Endothelial cell (in vitro differentiated cells): Measurements from ENCODE around the gene GALM. TPM values are rescaled to one million over a fixed set of nuclear protein-coding genes. Genes with fewer than 3 reads are reported as not detected.

Experiments
- DNase-seq: peaks from one replicate; pipeline ENCODE4 v3.0.0; 2021; ENCODE audit warnings: low spot score
- H3K27ac Mint-ChIP-seq: one replicate; pipeline ENCODE4 v1.8.0; 2021; ENCODE audit warnings: mixed read lengths, inconsistent platforms; ENCODE audit not compliant: unreplicated experiment
- H3K27me3 Mint-ChIP-seq: one replicate; pipeline ENCODE4 v1.8.0; 2021; ENCODE audit warnings: mild to moderate bottlenecking, moderate library complexity, mixed read lengths, inconsistent platforms; ENCODE audit not compliant: unreplicated experiment
- H3K36me3 Mint-ChIP-seq: one replicate; pipeline ENCODE4 v1.8.0; 2021; ENCODE audit warnings: mild to moderate bottlenecking, low read depth, mixed read lengths, inconsistent platforms; ENCODE audit not compliant: unreplicated experiment
- H3K4me1 Mint-ChIP-seq: one replicate; pipeline ENCODE4 v1.8.0; 2021; ENCODE audit warnings: mild to moderate bottlenecking, mixed read lengths, inconsistent platforms; ENCODE audit not compliant: unreplicated experiment
- H3K4me3 Mint-ChIP-seq: one replicate; pipeline ENCODE4 v1.8.0; 2021; ENCODE audit warnings: mild to moderate bottlenecking, mixed read lengths, inconsistent platforms; ENCODE audit not compliant: unreplicated experiment
- H3K9me3 Mint-ChIP-seq: one replicate; pipeline ENCODE4 v1.8.0; 2021; ENCODE audit warnings: mixed read lengths, inconsistent platforms; ENCODE audit not compliant: unreplicated experiment
- total RNA-seq: library from RNA; stranded (reverse); fragmentation: NEBNext Ultra II Directional; extraction: Animal tissue kit (Norgen Biotek cat#: 25700); gene quantifications from one replicate; pipeline ENCODE4 v1.2.1, GENCODE V29; 2021; ENCODE audit not compliant: unreplicated experiment
- TF ChIP-seq, protein P1 (sequence below): fragments of 200-600 bp; sonication (generic); IDR thresholded peaks from one replicate; pipeline ENCODE4 v1.5.0; 2021; ENCODE audit warnings: antibody characterized with exemption; ENCODE audit not compliant: unreplicated experiment

Gene GALM
- total RNA-seq, 1 donor from 2014 or later, result 13.0 TPM

DNA sequence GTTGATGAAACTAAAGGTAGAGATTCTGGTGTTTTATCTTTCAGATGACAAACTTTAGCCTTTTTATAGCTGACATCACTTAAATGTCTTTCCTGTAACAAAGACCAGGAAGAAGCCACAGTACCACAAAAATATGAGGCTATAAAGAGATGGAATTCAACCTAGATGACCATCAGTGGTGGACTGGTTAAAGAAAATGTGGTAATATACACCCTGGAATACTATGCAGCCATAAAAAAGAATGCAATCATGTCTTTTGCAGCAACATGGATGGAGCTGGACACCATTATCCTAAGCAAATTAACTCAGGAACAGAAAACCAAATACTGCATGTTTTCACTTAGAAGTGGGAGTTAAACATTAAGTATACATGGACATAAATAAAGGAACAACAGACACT lies 44.9 kb upstream of the GALM start:
- Mint-ChIP-seq H3K9me3 (no peaks in the 10 kb centered on the region), H3K27ac (no peak overlapping the region), H3K36me3 (no peaks in the 10 kb centered on the region), H3K4me1 (no peaks in the 10 kb centered on the region), H3K27me3 (no peaks in the 10 kb centered on the region), H3K4me3 (no peak overlapping the region)
- DNase-seq, result no peak
- TF ChIP-seq, protein P1, sequence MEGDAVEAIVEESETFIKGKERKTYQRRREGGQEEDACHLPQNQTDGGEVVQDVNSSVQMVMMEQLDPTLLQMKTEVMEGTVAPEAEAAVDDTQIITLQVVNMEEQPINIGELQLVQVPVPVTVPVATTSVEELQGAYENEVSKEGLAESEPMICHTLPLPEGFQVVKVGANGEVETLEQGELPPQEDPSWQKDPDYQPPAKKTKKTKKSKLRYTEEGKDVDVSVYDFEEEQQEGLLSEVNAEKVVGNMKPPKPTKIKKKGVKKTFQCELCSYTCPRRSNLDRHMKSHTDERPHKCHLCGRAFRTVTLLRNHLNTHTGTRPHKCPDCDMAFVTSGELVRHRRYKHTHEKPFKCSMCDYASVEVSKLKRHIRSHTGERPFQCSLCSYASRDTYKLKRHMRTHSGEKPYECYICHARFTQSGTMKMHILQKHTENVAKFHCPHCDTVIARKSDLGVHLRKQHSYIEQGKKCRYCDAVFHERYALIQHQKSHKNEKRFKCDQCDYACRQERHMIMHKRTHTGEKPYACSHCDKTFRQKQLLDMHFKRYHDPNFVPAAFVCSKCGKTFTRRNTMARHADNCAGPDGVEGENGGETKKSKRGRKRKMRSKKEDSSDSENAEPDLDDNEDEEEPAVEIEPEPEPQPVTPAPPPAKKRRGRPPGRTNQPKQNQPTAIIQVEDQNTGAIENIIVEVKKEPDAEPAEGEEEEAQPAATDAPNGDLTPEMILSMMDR, result no peak

DNA sequence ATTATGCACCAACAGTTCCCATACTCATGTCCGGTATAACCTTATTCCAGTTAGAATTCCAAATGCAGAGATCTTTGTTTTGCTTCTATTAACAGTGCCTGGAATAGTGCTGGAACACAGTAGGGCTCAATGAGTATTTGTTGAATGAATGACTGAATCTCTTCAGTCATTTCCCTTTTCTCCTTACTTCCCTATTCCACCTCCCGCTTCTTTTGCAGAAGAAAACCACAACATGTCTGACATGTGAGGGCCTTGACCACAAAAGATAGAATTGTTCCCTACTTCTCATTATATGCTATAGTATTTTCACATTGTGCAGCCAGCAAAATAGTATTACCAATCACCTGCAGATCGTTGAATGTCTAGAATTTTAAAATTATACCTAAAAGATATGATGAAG lies 43.7 kb upstream of the GALM start:
- DNase-seq, result no peak
- no peaks in the 10 kb centered on the region for H3K36me3 Mint-ChIP-seq
- H3K27me3 Mint-ChIP-seq, result no peaks in the 10 kb centered on the region
- H3K27ac Mint-ChIP-seq, result no peak overlapping the region
- no peaks in the 10 kb centered on the region for H3K4me1 Mint-ChIP-seq
- TF ChIP-seq, protein P1, result no peak
- H3K4me3 Mint-ChIP-seq, result no peak overlapping the region
- H3K9me3 Mint-ChIP-seq, result no peaks in the 10 kb centered on the region

DNA sequence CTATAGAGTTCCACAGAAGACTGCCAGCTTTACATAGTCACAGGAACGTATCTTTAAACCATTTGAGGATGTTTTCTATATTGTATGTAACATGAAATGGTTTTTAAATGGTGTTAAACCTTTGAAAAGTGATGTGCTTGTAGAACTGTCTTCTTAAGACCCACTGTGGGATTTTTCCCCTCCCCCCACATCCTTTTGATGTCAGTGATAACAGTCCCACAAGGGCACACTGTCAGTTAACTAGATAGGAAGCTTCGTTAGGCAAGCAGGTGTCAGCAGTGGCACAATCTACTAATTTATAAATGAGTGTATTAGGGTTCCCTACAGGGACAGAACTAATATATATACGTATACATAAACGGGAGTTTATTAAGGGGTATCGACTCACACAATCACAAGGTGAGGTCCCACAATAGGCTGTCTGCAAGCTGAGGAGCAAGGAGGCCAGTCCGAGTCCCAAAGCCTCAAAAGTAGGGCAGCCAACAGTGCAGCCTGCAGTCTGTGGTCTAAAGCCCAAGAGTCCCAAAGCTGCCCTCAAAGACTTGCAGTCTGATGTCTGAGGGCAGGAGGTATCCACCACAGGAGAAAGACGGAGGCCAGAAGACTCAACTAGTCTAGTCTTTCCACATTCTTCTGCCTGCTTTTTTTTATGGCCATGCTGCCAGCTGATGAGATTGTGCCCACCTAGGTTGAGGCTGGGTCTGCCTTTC lies 39.4 kb upstream of the GALM start:
- H3K27me3 Mint-ChIP-seq, result no peaks in the 10 kb centered on the region
- TF ChIP-seq, protein P1, result no peak
- H3K27ac Mint-ChIP-seq, result no peak overlapping the region
- DNase-seq, result no peak
- no peaks in the 10 kb centered on the region for H3K9me3 Mint-ChIP-seq
- H3K4me1 Mint-ChIP-seq, result no peaks in the 10 kb centered on the region
- no peak overlapping the region for H3K4me3 Mint-ChIP-seq
- H3K36me3 Mint-ChIP-seq, result no peaks in the 10 kb centered on the region

DNA sequence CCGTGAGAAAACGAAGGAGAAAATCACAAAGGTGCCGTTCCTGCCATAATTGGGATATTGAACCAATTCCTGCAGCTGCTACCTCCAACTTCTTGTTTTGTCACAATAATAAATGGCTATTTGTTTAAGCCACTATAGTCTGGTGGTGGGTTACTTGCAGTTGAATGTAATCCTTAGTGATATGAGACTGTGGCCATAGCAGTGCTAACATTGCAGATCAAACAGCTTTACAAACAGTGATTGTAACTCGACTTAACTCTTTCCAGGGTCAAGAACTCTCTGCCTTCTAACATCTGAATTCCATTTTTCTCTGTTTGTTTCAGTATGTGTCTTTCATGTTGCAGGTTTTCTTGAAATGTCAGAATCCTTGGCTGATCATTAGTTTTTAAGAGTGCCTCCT lies 38.5 kb upstream of the GALM start:
- TF ChIP-seq, protein P1, result no peak
- no peak for DNase-seq
- no peaks in the 10 kb centered on the region for H3K27me3 Mint-ChIP-seq
- H3K27ac Mint-ChIP-seq, result no peak overlapping the region
- no peak overlapping the region for H3K4me3 Mint-ChIP-seq
- no peaks in the 10 kb centered on the region for H3K4me1 Mint-ChIP-seq
- H3K9me3 Mint-ChIP-seq, result no peaks in the 10 kb centered on the region
- no peaks in the 10 kb centered on the region for H3K36me3 Mint-ChIP-seq

DNA sequence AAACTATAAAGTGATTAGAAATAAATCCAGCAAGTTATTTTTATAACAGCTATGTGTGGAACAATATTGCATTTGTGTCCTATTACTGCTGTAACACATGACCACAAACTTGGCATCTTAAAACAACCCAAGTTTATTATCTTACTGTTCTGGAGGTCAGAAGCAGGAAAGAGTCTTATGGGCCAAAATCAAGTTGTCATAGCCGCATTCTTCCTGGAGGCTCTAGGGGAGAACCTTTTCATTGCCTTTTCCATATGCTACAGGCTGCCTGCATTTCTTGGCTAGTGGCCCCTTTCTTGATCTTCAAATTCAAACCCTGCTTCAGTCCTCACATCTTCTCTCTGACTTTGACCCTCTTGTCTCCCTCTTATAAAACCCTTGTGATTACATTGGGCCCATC lies 36.2 kb upstream of the GALM start:
- DNase-seq, result no peak
- H3K27me3 Mint-ChIP-seq, result no peaks in the 10 kb centered on the region
- no peaks in the 10 kb centered on the region for H3K4me1 Mint-ChIP-seq
- TF ChIP-seq, protein P1, result no peak
- no peak overlapping the region for H3K27ac Mint-ChIP-seq
- H3K36me3 Mint-ChIP-seq, result no peaks in the 10 kb centered on the region
- no peaks in the 10 kb centered on the region for H3K9me3 Mint-ChIP-seq
- H3K4me3 Mint-ChIP-seq, result no peak overlapping the region
